Breast epithelium (tissue), 3 donors: ENCODE data around the gene MBIP.

Source experiments
- POLR2A ChIP-seq: fragments of 450-650 bp; IDR thresholded peaks from one replicate; pipeline ENCODE4 v1.6.1; 2016; ENCODE audit warnings: antibody characterized with exemption, mild to moderate bottlenecking, moderate library complexity
- POLR2AphosphoS5 ChIP-seq, 3 donors: sonication (generic); formaldehyde crosslinking; IDR thresholded peaks; one replicate each; pipeline ENCODE4 v1.6.1; 2017; ENCODE audit warnings: antibody characterized with exemption in 3 of 3
- TF ChIP-seq, protein P1 (sequence below), 3 donors: fragments of 450-650 bp; IDR thresholded peaks; one replicate each; pipeline ENCODE4 v1.5.1; 2016 to 2017; ENCODE audit warnings: antibody characterized with exemption in 3 of 3, mild to moderate bottlenecking in 3 of 3, moderate library complexity in 3 of 3

DNA sequence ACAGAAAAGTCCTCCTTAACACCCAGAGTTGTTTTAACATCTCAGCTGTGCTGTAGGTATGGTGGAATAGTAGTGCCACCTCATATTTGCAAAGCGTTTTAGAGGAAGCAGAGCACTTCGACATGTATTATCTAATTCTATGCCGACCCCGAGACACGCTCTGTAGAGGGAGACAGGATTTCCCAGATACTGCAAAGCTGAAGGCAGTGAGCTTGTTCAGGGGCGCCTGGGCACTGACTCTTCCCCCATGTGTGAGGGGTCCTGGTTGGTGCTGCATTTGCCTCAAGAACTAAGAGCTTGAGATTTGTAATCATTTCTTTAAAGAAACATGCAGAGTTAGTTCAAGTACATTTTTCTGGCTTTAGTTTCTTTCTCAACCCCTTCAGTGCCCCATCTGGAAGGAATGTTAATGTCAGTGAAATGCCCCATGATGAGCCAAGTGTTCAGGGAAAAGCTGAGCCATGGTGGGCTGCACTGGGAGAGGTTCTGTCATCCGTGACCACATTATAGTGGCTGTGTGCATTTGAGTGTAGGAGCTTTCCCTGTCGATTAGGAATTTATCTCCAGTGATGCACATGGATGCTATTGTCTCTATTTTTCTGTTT lies 66.3 kb downstream of the MBIP start:
- TF ChIP-seq POLR2A (no peak), POLR2AphosphoS5 (IDR thresholded peaks at IDR 0.05) (no peak)
- TF ChIP-seq, protein P1, sequence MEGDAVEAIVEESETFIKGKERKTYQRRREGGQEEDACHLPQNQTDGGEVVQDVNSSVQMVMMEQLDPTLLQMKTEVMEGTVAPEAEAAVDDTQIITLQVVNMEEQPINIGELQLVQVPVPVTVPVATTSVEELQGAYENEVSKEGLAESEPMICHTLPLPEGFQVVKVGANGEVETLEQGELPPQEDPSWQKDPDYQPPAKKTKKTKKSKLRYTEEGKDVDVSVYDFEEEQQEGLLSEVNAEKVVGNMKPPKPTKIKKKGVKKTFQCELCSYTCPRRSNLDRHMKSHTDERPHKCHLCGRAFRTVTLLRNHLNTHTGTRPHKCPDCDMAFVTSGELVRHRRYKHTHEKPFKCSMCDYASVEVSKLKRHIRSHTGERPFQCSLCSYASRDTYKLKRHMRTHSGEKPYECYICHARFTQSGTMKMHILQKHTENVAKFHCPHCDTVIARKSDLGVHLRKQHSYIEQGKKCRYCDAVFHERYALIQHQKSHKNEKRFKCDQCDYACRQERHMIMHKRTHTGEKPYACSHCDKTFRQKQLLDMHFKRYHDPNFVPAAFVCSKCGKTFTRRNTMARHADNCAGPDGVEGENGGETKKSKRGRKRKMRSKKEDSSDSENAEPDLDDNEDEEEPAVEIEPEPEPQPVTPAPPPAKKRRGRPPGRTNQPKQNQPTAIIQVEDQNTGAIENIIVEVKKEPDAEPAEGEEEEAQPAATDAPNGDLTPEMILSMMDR (IDR thresholded peaks at IDR 0.05): no peak
